Activated CD4-positive, alpha-beta T cell treated with anti-CD3 and anti-CD28 coated beads, Interleukin-2, amount 10 ng/mL, durations not matched to agents 24 days and 14 days (primary cell): ENCODE data around the gene MYH6. TPM values are rescaled to one million over a fixed set of nuclear protein-coding genes. Genes with fewer than 3 reads are reported as not detected.

Experiments
- DNase-seq: peaks from one replicate; pipeline ENCODE4 v3.0.0; 2022
- H3K27ac Mint-ChIP-seq: one replicate; pipeline ENCODE4 v1.8.0; 2022; ENCODE audit warnings: mild to moderate bottlenecking, mixed read lengths
- H3K27me3 Mint-ChIP-seq: one replicate; pipeline ENCODE4 v1.8.0; 2022; ENCODE audit warnings: mixed read lengths
- H3K36me3 Mint-ChIP-seq: one replicate; pipeline ENCODE4 v1.8.0; 2022; ENCODE audit warnings: low read depth, mild to moderate bottlenecking, mixed read lengths
- H3K4me1 Mint-ChIP-seq: one replicate; pipeline ENCODE4 v1.8.0; 2021; ENCODE audit warnings: mixed read lengths
- H3K4me3 Mint-ChIP-seq: one replicate; pipeline ENCODE4 v1.8.0; 2022; ENCODE audit warnings: mild to moderate bottlenecking, moderate library complexity, mixed read lengths
- H3K9me3 Mint-ChIP-seq: one replicate; pipeline ENCODE4 v1.8.0; 2021; ENCODE audit warnings: mixed read lengths
- intact Hi-C: fragments of 100-400 bp; cut with micrococcal nuclease; formaldehyde crosslinking; loops from one replicate; pipeline ENCODE4 v1.15.1; 2023
- total RNA-seq: library from RNA; stranded (reverse); gene quantifications from 2 replicates; pipeline ENCODE4 v1.2.3, GENCODE V29; 2022

The MYH6 gene
- total RNA-seq, 1 donor from 2014 or later = 0.23 TPM

DNA sequence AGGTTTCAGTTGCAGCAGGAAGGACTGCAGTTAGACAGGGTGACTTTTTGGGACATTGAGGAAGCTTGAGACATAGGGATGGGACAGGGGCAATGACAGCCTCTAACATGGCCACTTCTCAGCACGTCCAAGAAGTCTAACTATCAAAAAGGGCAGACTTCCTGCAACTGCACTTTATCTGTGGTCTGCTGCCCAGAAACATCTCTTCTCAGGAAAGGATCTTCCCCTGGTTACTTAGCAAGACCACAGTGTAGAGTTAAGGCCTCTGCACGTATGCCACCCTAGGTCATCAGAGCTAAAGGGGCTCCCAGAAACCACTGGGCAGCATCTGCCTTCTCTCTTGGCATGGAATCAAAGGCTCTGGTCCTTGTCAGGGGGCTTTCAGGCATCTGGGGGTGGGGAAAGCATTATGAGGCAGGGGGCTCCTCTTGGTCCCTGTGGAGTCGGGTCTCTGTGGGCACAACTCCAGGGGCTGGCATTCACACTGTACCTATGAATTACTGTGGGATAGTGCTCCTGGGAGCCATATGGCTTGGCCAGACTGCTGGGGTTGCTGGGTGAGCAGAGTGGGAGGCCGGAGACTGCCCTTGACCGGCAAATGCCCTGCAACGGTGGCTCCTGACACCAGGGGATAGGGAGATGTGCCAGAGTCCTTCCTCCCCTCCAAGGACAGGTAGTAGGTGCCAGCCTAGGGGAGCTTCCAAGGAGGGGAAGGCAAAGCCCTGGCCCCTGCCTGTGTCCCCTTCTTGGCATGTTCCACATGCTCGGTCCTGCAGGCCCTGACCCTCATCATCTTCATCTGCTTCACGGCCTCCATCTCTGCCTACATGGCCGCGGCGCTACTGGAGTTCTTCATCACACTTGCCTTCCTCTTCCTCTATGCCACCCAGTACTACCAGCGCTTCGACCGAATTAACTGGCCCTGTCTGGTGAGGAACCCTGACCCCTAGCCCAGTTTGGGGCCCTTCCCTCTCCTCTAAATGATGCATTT, 30.2 kb downstream of the MYH6 start:
- H3K9me3 Mint-ChIP-seq = no peaks in the 10 kb centered on the region
- H3K4me3 Mint-ChIP-seq = no peak overlapping the region
- intact Hi-C loops = no loop called here
- H3K36me3 Mint-ChIP-seq = no peaks in the 10 kb centered on the region
- H3K4me1 Mint-ChIP-seq = no peaks in the 10 kb centered on the region
- H3K27me3 Mint-ChIP-seq = peaks cover 9% of the 10 kb centered on the region
- DNase-seq = no peak
- no peak overlapping the region for H3K27ac Mint-ChIP-seq

DNA sequence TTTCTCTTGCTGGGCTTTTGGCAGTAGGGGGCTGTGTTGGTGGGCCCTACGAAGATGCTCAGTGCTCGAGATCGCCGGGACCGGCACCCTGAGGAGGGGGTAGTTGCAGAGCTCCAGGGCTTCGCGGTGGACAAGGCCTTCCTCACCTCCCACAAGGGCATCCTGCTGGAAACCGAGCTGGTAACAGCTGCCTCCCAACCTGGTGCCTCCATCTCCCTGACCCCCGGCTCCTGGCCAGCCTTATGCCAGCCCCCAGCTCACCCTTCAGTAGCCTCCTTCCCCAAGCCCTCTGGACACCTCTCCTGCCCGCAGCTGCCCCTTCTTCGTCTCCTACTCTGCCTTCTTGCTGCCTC, 30.9 kb downstream of the MYH6 start:
- no peak overlapping the region for H3K27ac Mint-ChIP-seq
- no peaks in the 10 kb centered on the region for H3K9me3 Mint-ChIP-seq
- intact Hi-C loops = no loop called here
- no peak for DNase-seq
- H3K4me3 Mint-ChIP-seq = no peak overlapping the region
- H3K4me1 Mint-ChIP-seq = no peaks in the 10 kb centered on the region
- no peaks in the 10 kb centered on the region for H3K36me3 Mint-ChIP-seq
- peaks cover 9% of the 10 kb centered on the region for H3K27me3 Mint-ChIP-seq

DNA sequence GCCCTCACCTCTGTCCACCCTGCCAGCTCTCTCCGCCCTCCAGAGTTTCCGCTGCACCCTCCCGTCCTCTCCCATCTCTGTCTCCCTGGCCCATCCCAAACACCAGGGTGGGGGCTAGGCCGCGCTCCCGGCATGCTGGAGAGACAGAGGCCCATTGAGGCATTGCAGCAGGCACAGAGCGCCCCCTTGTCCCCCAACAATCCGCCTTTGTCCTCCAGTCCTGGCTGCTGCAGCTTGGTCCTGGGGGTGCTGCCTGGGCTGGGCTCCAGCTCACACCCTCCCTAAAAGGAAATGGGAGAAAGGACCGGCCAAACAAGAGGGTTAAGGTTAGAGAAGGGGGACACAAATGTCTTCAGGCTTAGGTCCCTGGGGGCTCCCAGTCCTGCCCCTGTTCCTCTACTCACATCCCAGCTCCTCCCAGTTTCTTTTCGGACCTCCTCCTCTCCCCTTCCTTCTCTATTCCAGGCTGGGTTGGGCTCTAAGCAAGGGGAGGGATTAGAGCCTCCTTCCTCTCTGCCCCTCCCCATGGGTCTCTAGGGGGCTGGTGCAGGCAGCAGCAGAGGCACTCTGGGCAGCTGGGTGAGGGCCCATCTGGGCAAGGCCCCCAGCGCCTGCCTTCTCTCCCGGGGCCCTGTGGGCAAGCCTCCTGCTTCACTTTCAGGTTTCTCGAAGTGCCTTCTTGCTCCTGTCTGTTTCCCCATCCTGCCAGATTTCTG, 31.4 kb downstream of the MYH6 start, which contains the start of gene CMTM5:
Gene CMTM5 (plus strand): TSS at position 565 of the 716 bp plus-strand sequence. CDS start 206 bp downstream, outside the sequence.
- no peaks in the 10 kb centered on the region for H3K36me3 Mint-ChIP-seq
- H3K4me1 Mint-ChIP-seq = no peaks in the 10 kb centered on the region
- peaks cover 6% of the 10 kb centered on the region for H3K27me3 Mint-ChIP-seq
- intact Hi-C loops = no loop called here
- no peak for DNase-seq
- H3K9me3 Mint-ChIP-seq = no peaks in the 10 kb centered on the region
- H3K4me3 Mint-ChIP-seq = no peak within 1 kb of the TSS
- H3K27ac Mint-ChIP-seq = no peak within 1 kb of the TSS

DNA sequence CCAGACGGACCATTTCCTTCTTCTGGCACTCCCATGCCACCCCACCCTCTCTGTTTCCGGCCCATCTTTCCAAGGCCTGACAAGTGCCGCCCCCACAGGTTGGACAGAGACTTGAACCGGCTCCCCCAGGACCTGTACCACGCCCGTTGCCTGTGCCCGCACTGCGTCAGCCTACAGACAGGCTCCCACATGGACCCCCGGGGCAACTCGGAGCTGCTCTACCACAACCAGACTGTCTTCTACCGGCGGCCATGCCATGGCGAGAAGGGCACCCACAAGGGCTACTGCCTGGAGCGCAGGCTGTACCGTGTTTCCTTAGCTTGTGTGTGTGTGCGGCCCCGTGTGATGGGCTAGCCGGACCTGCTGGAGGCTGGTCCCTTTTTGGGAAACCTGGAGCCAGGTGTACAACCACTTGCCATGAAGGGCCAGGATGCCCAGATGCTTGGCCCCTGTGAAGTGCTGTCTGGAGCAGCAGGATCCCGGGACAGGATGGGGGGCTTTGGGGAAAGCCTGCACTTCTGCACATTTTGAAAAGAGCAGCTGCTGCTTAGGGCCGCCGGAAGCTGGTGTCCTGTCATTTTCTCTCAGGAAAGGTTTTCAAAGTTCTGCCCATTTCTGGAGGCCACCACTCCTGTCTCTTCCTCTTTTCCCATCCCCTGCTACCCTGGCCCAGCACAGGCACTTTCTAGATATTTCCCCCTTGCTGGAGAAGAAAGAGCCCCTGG, 32.4 kb downstream of the MYH6 start:
- no peaks in the 10 kb centered on the region for H3K9me3 Mint-ChIP-seq
- peaks cover 4% of the 10 kb centered on the region for H3K27me3 Mint-ChIP-seq
- intact Hi-C loops = no loop called here
- H3K36me3 Mint-ChIP-seq = no peaks in the 10 kb centered on the region
- H3K4me1 Mint-ChIP-seq = no peaks in the 10 kb centered on the region
- no peak overlapping the region for H3K4me3 Mint-ChIP-seq
- H3K27ac Mint-ChIP-seq = no peak overlapping the region
- no peak for DNase-seq

DNA sequence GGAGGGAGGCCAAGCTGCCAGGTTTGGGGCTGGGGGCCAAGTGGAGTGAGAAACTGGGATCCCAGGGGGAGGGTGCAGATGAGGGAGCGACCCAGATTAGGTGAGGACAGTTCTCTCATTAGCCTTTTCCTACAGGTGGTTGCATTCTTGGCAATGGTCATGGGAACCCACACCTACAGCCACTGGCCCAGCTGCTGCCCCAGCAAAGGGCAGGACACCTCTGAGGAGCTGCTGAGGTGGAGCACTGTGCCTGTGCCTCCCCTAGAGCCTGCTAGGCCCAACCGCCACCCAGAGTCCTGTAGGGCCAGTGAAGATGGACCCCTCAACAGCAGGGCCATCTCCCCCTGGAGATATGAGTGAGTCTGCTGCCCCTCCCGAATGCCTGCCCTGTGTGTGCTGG, 35.0 kb downstream of the MYH6 start:
- no peak overlapping the region for H3K27ac Mint-ChIP-seq
- H3K9me3 Mint-ChIP-seq = no peaks in the 10 kb centered on the region
- H3K36me3 Mint-ChIP-seq = no peaks in the 10 kb centered on the region
- no peak overlapping the region for H3K4me3 Mint-ChIP-seq
- intact Hi-C loops = no loop called here
- peaks cover 11% of the 10 kb centered on the region for H3K27me3 Mint-ChIP-seq
- DNase-seq = no peak
- H3K4me1 Mint-ChIP-seq = no peaks in the 10 kb centered on the region

DNA sequence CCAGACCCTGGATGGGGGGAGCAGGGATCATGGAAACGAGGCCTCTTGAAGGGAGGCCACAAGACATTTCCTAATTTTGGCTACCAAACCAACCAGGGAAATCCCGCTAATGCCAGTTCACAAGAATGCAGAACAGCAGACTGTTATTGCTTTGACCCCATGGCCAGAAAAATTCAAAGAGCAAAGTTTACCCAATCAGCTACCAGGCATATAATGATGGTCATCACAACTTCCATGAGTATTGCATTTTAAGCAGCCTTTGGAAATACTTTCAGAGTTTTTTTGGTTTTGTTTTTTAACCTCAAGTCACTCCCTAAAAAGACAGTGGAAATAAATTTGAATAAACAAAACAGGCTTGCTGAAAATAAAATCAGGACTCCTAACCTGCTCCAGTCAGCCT, 35.6 kb downstream of the MYH6 start, which contains the start of gene IL25:
Gene IL25 (plus strand): TSS at position 301 of the 400 bp plus-strand sequence.
- no peak within 1 kb of the TSS for H3K4me3 Mint-ChIP-seq
- no peaks in the 10 kb centered on the region for H3K4me1 Mint-ChIP-seq
- no peak for DNase-seq
- H3K27me3 Mint-ChIP-seq = peaks cover 16% of the 10 kb centered on the region
- no peaks in the 10 kb centered on the region for H3K9me3 Mint-ChIP-seq
- H3K36me3 Mint-ChIP-seq = no peaks in the 10 kb centered on the region
- H3K27ac Mint-ChIP-seq = no peak within 1 kb of the TSS
- intact Hi-C loops = no loop called here

DNA sequence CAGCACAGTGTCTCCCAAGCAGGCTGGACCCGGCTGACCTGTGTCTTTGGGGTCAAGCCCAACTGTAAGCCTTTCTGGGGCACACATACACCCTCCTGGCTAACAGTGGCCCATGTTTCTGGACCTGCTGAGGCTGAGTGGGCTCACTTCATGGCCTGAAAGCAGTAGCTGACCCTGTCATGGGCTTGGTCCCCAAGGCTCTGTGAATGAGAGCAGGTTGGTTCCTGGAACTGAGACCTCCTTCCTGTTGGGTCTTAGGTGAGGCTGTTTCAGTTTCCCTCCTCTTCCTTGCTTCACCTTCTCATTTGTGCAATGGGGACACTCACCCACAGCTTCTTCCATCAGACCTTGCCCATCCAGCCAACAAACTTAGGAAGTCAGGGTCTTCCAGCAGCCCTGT, 36.2 kb downstream of the MYH6 start:
- Mint-ChIP-seq H3K4me1 (no peaks in the 10 kb centered on the region), H3K27me3 (peaks cover 22% of the 10 kb centered on the region)

DNA sequence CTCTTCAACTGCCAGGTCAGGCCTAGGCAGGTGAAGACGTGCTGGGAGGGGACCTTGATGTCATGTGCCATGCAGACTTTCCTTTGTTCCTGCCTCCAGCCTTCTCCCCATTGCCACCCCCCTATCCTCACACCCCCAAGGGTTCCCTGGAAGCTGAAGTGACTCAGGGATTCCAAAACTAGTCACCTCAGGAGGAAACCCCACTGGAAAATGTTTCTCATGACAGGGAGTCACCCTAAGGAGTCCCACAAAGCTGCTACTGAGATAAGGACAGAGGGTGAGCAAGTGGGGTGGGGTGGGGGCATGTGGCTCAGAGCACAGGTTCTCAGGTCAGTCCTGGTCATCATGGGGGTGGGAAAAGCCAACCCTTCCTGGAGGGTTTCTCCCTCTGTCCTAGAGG, 37.9 kb downstream of the MYH6 start:
- Mint-ChIP-seq H3K27ac (no peak overlapping the region), H3K27me3 (peaks cover 27% of the 10 kb centered on the region), H3K9me3 (no peaks in the 10 kb centered on the region), H3K4me1 (no peaks in the 10 kb centered on the region), H3K36me3 (no peaks in the 10 kb centered on the region), H3K4me3 (no peak overlapping the region)
- no peak for DNase-seq
- intact Hi-C loops = no loop called here

More for the DNA sequence above, 36.2 kb downstream of the MYH6 start:
- Mint-ChIP-seq H3K4me3 (no peak overlapping the region), H3K27ac (no peak overlapping the region), H3K36me3 (no peaks in the 10 kb centered on the region), H3K9me3 (no peaks in the 10 kb centered on the region)
- no peak for DNase-seq
- intact Hi-C loops = no loop called here

DNA sequence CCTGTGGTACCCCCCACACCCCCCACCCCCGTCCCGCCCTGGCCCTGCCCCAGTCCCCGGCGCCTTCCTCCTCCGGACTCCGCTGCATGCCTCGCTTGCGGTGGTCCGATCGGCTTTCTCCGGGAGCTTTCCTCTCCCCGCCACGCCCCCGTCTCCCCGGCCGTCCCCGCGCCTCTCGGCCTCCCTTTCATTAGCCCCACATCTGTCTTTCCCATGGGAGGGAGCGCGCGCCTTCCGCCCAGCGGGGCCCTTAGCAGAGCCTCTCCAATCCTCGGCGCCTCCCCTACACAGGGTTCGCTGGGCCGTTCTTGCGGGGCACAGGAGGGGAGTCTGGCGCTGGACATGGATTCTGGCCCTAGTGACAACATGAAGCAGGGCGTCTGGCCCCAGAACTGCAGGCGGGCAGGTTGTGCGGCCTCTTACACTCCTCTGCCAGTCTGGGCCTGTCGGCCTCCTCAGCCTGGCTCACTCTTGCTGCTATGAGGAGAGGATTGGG, 41.6 kb downstream of the MYH6 start:
- H3K27me3 Mint-ChIP-seq = peaks cover 46% of the 10 kb centered on the region
- no peaks in the 10 kb centered on the region for H3K9me3 Mint-ChIP-seq
- no peaks in the 10 kb centered on the region for H3K36me3 Mint-ChIP-seq
- DNase-seq = no peak
- no peaks in the 10 kb centered on the region for H3K4me1 Mint-ChIP-seq
- H3K4me3 Mint-ChIP-seq = no peak overlapping the region
- intact Hi-C loops = no loop called here
- no peak overlapping the region for H3K27ac Mint-ChIP-seq

DNA sequence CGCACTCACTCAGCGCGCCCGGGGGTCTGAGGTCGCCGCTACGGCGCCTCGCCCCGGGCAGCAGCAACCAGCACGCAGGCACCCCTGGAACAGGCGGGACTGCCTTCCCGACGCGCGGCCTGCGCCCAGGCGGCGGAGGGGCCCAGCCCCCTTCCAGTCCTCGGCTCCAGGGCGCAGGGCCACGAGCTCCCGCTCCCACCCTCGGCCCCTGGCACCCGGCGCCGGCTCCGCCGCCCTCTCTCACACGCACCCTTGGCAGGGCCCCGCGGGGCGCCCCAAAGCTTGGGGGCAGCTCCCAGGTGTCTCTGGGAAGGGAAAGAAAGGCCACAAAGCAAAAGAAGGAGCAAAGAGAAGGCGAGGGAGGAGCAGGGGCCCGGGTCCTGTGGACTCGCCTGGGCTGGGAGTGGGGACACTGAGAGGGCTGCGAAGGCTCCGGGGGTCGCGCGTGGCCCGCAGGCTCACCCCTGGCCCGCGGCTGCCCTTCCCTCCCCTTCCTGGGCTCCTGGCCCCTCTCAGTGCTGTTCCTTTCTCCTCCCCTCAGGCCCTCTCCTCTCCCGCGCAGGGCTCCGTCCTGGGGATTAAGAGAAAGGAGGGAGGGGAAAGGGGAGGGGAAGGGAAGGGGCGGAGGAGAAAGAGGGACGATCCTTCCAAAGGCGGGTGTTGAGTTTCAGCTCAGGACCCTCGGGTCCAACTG, 42.2 kb downstream of the MYH6 start:
- intact Hi-C loops = no loop called here

DNA sequence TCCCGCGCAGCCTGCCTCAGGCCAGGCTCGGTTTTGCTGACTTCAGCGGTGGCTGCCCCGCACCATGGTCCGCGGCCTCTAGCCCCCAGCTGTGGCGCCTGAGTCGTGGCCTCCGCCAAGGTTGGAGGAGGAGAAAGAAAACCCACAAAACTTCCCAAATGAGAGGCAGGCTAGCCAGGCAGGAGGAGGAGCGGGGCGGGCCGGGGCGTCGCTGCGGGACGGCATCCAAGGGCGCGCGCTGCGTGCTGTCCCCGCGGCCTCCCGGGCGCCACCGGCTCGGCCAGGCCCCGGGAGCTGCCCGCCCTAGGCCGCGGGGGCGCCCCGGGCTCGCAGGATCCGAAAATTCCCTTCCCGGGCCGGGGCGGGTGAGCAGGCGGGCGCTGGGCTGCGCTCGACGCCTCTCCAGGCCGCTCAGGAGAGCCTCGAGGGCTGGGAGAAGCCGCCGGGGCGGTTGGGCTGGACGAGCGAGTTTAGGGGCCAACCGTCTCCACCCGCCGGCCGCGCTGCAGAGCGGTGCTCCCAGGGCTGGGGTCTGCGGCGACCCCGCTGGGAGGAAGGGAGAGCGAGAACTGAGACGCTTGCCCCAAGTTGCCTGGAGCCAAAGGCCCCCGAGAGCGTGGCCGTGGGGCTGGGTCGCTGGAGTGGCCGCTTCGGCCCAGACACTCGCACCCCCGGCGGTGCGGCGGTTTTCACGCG, 42.9 kb downstream of the MYH6 start, which contains the start of gene EFS:
Gene EFS (minus strand): TSS at position 137 of the 696 bp plus-strand sequence. CDS start 147 bp downstream, outside the sequence.
- Mint-ChIP-seq H3K9me3 (no peaks in the 10 kb centered on the region), H3K4me1 (no peaks in the 10 kb centered on the region), H3K27ac (no peak within 1 kb of the TSS), H3K4me3 (no peak within 1 kb of the TSS), H3K27me3 (peaks cover 49% of the 10 kb centered on the region), H3K36me3 (no peaks in the 10 kb centered on the region)
- intact Hi-C loops = no loop called here
- no peak for DNase-seq

More for the DNA sequence above, 42.2 kb downstream of the MYH6 start:
- DNase-seq = no peak
- H3K9me3 Mint-ChIP-seq = no peaks in the 10 kb centered on the region
- H3K4me1 Mint-ChIP-seq = no peaks in the 10 kb centered on the region
- H3K27me3 Mint-ChIP-seq = peaks cover 48% of the 10 kb centered on the region
- no peak overlapping the region for H3K4me3 Mint-ChIP-seq
- H3K36me3 Mint-ChIP-seq = no peaks in the 10 kb centered on the region
- no peak overlapping the region for H3K27ac Mint-ChIP-seq

DNA sequence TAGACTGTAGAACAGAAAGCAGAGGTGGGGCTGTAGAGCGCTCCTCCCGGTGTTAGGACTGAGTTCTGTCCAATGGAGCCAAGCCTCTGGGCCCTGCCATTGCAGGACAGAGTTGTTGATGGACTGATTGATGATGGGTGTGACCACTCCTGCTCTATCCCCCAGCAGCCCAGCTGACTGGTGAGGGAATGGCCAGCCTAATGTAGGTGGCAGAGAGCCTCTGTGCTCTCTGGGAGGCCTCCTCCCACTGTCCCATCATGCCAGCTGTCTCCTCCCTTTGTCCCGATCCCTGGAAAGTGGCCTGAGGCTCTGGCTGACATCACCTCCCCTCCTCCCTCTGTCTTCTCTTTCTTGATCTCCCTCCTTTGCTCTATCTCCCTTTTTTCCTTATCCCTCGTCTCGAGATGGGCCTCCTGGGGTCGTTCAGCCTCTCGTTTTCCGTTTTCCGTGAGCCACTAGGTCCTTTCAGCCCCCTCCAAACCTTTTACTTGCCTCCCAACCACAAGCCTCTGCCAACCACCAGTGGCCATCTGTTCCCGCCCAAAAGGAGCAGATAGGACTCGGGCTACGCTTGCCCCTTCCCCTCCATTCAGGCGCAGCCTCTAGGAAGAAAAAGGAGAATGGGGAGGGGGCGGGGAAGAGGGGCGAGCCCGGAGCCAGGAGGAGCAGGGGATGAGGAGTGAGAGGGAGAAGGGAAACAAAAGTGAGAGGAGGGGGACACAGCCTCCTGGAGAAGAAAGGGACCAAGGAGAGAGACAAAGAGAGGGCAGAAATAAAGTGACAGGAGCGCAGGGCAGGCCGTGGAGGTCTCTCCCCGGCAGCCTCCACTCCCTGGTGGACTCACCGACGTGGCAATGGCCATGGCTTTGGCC, 43.7 kb downstream of the MYH6 start:
- H3K36me3 Mint-ChIP-seq = no peaks in the 10 kb centered on the region
- H3K4me3 Mint-ChIP-seq = no peak overlapping the region
- H3K27me3 Mint-ChIP-seq = peaks cover 49% of the 10 kb centered on the region

More for the DNA sequence above, 43.7 kb downstream of the MYH6 start:
- no peak for DNase-seq
- intact Hi-C loops = no loop called here
- Mint-ChIP-seq H3K9me3 (no peaks in the 10 kb centered on the region), H3K27ac (no peak overlapping the region), H3K4me1 (no peaks in the 10 kb centered on the region)
